Endothelial cell of umbilical vein (primary cell): Measurements from ENCODE around the gene NOTCH3.

Source experiments
- CTCF ChIP-seq, 2 donors: IDR thresholded peaks; 1 replicate in 1 of 2; 2 replicates in 1 of 2; pipeline ENCODE4 v1.5.1; 2011; ENCODE audit warnings: low read length in 2 of 2, mild to moderate bottlenecking in 2 of 2, moderate library complexity in 2 of 2, control low read depth in 1 of 2, inconsistent platforms in 1 of 2, low read depth in 1 of 2; ENCODE audit not compliant: insufficient read depth in 1 of 2; ENCODE audit errors: extremely low read depth in 1 of 2
- POLR2A ChIP-seq: IDR thresholded peaks from 2 replicates; pipeline ENCODE4 v1.6.1; 2012; ENCODE audit warnings: low read depth, mild to moderate bottlenecking, control low read depth, low read length
- POLR2AphosphoS5 ChIP-seq: IDR thresholded peaks from 2 replicates; pipeline ENCODE4 v1.6.1; 2012; ENCODE audit warnings: low read depth, mild to moderate bottlenecking, control low read depth, low read length, moderate library complexity; ENCODE audit not compliant: insufficient read depth

DNA sequence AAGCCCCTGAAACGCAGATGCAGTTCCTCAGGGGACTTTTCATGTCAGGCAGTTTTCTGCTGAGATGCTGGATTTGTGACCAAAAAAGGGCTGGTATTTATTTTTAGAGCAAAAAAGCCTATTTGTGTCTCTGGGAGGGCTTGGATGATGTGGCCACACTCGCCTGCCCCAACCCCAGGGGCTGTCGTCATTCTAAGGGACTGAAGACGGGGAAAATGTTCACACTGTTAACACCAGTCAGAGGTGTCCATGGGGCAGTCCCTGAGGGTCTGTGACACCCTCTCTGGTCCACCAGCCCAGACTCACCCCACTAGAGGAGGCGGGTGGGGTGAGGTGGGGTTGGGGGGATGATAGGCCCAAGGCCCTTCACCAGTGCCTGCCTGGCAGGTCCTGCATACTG is 47.3 kb upstream of the NOTCH3 start:
- TF ChIP-seq POLR2A (no peak), POLR2AphosphoS5 (no peak), CTCF (IDR thresholded peaks at IDR 0.05; ENCODE audit: extremely low read depth in 1 of 2, insufficient read depth in 1 of 2, low read depth in 1 of 2, low read length in 2 of 2) (no peak)
